Panc1 (cell line): ENCODE data around the gene PER3. TPM values are rescaled to one million over a fixed set of nuclear protein-coding genes. Genes with fewer than 3 reads are reported as not detected.

Experiments used
- ATAC-seq: fragments of 200-7000 bp; cut with Tn5 transposase; 2 replicates; pipeline ENCODE4 v1.9.1; 2020; ENCODE audit warnings: mild to moderate bottlenecking, moderate library complexity
- BruUV-seq: library from RNA; stranded (reverse); fragments of 400-500 nt; replicated peaks from 2 replicates; lab custom pipeline; 2021; lab: Mats Ljungman, UMichigan
- CTCF ChIA-PET: fragments of 300-600 bp; sonication (Branson Sonifier 250); formaldehyde crosslinking; loops from one replicate; lab custom pipeline; 2022; ENCODE audit warnings: antibody characterized with exemption; lab: Charles Lee
- POLR2A ChIA-PET: fragments of 300-600 bp; sonication (Branson Sonifier 250); formaldehyde crosslinking; loops from one replicate; lab custom pipeline; 2022; ENCODE audit warnings: antibody characterized with exemption; lab: Charles Lee
- DNase-seq: peaks from one replicate; pipeline ENCODE4 v3.0.0-alpha.2; 2010; ENCODE audit warnings: low read depth, low spot score
- H3K27ac ChIP-seq: 2 replicates; pipeline ENCODE4 v1.5.1; 2011; ENCODE audit warnings: mild to moderate bottlenecking, low read length, inconsistent platforms
- H3K27me3 ChIP-seq: fragments of 200-500 bp; sonication (Bioruptor generic); 2 replicates; pipeline ENCODE4 v1.6.0; 2014; ENCODE audit warnings: low read length, inconsistent platforms; ENCODE audit not compliant: control insufficient read depth, insufficient read depth
- H3K36me3 ChIP-seq: fragments of 200-500 bp; sonication (Bioruptor generic); 2 replicates; pipeline ENCODE4 v1.5.1; 2014; ENCODE audit warnings: inconsistent platforms, mild to moderate bottlenecking, low read length, moderate library complexity; ENCODE audit not compliant: control insufficient read depth, insufficient read depth
- H3K4me1 ChIP-seq: 2 replicates; pipeline ENCODE4 v1.5.1; 2011; ENCODE audit warnings: inconsistent platforms, mild to moderate bottlenecking, low read length, moderate library complexity; ENCODE audit not compliant: control insufficient read depth, insufficient read depth
- H3K4me3 ChIP-seq, 2 experiments: 2 replicates each; pipeline ENCODE4 v1.5.1; 2011 to 2012; ENCODE audit warnings: low read depth in 2 of 2, low read length in 2 of 2, mild to moderate bottlenecking in 2 of 2, inconsistent platforms in 1 of 2, moderate library complexity in 1 of 2
- H3K9me3 ChIP-seq: fragments of 200-500 bp; sonication (Bioruptor generic); 2 replicates; pipeline ENCODE4 v1.5.1; 2014; ENCODE audit warnings: low read depth, mild to moderate bottlenecking, inconsistent platforms, low read length, moderate library complexity; ENCODE audit not compliant: control insufficient read depth, insufficient read depth
- CTCF ChIP-seq: fragments of 450-650 bp; IDR thresholded peaks from 2 replicates; pipeline ENCODE4 v1.5.1; 2017; ENCODE audit warnings: mild to moderate bottlenecking
- POLR2AphosphoS5 ChIP-seq: IDR thresholded peaks from 2 replicates; pipeline ENCODE4 v1.6.1; 2012; ENCODE audit warnings: mild to moderate bottlenecking, low read depth, low read length, moderate library complexity
- REST ChIP-seq, 2 experiments: IDR thresholded peaks; 2 replicates each; pipeline ENCODE4 v1.6.1; 2011 to 2012; ENCODE audit warnings: low read depth in 2 of 2, control low read depth in 1 of 2, low read length in 1 of 2, mild to moderate bottlenecking in 1 of 2, moderate library complexity in 1 of 2; ENCODE audit not compliant: insufficient read depth in 1 of 2
- SIN3A ChIP-seq: IDR thresholded peaks from 2 replicates; pipeline ENCODE4 v1.6.1; 2012; ENCODE audit warnings: low read depth, mild to moderate bottlenecking, low read length, moderate library complexity, borderline replicate concordance; ENCODE audit not compliant: insufficient read depth
- TCF7L2 ChIP-seq: IDR thresholded peaks from 2 replicates; pipeline ENCODE4 v1.6.1; 2011; ENCODE audit warnings: mild to moderate bottlenecking, low read depth, low read length, inconsistent platforms
- in situ Hi-C: cut with HindIII; loops from 2 replicates; pipeline ENCODE4 v1.10.0; 2016; ENCODE audit warnings: low sequenced_read_pairs, low pct_unique_long_range_greater_than_20kb
- intact Hi-C: fragments of 100-400 bp; cut with micrococcal nuclease; formaldehyde crosslinking; loops from one replicate; pipeline ENCODE4 v1.10.0; 2022; ENCODE audit not compliant: unreplicated experiment
- total RNA-seq: library from RNA; stranded (reverse); gene quantifications from one replicate; pipeline ENCODE4 v1.2.1, GENCODE V29; 2021; ENCODE audit not compliant: unreplicated experiment

The PER3 gene
- total RNA-seq, 1 experiment from 2014 or later: 17.0 TPM

- CTCF ChIA-PET: interaction anchor here (0.6 kb wide), 1 partner anchor 20 kb away, joined by 3 read pairs; no protein-coding TSS in a partner anchor
These were observed 95.1 kb downstream of the PER3 start for GRCh38 chr1:7879228-7879627.

GRCh38 chr1:7884757-7885156 lies 100.7 kb downstream of the PER3 start:
- Histone ChIP-seq H3K9me3 (no peaks in the 10 kb centered on the region), H3K4me1 (no peaks in the 10 kb centered on the region), H3K4me3 (no peak overlapping the region), H3K27me3 (no peaks in the 10 kb centered on the region), H3K27ac (no peak overlapping the region), H3K36me3 (no peaks in the 10 kb centered on the region)
- ATAC-seq (no peak), DNase-seq (no peak)
- intact Hi-C loops: no loop called here
- no TSS peak for BruUV-seq
- in situ Hi-C loops: no loop called here
- TF ChIP-seq POLR2AphosphoS5 (no peak), CTCF (no peak), SIN3A (no peak)
- POLR2A ChIA-PET: no interaction called here
- CTCF ChIA-PET: no interaction called here

More at GRCh38 chr1:7879228-7879627, 95.1 kb downstream of the PER3 start:
- in situ Hi-C loops: no loop called here
- no peaks in the 10 kb centered on the region for H3K4me1 ChIP-seq
- TF ChIP-seq TCF7L2: no peak
- no peak for TF ChIP-seq CTCF
- TF ChIP-seq POLR2AphosphoS5: no peak
- TF ChIP-seq REST (IDR thresholded peaks at IDR 0.05; ENCODE audit: insufficient read depth in 1 of 2, low read depth in 2 of 2, low read length in 1 of 2): no peak
- no peak for TF ChIP-seq SIN3A
- no TSS peak for BruUV-seq
- no peaks in the 10 kb centered on the region for H3K27me3 ChIP-seq
- 0 out of 2 replicates have a peak, but pooled peaks cover 3% of the 10 kb centered on the region for H3K9me3 ChIP-seq
- intact Hi-C loops: no loop called here
- no peak overlapping the region for H3K27ac ChIP-seq
- no peak overlapping the region for H3K4me3 ChIP-seq
- ATAC-seq: no peak
- no peak for DNase-seq
- no peaks in the 10 kb centered on the region for H3K36me3 ChIP-seq
- POLR2A ChIA-PET: no interaction called here
